ENCODE measurements around the gene DENND1B. TPM values are rescaled to one million over a fixed set of nuclear protein-coding genes. Genes with fewer than 3 reads are reported as not detected.

The DENND1B gene
- total RNA-seq, 1 experiment from 2014 or later = 9.6 TPM

- TF ChIP-seq CTCF (IDR thresholded peaks at IDR 0.05 in 2 of 3, conservative IDR thresholded peaks at IDR 0.05 in 1 of 3; ENCODE audit: borderline replicate concordance in 1 of 3, insufficient read depth in 1 of 3, low read depth in 2 of 3, low read length in 2 of 3) = no peak
- no peak for TF ChIP-seq POLR2A (IDR thresholded peaks at IDR 0.05; ENCODE audit: borderline replicate concordance, extremely low read depth, insufficient read depth, insufficient read length)
- no peak for TF ChIP-seq FOSL1 (IDR thresholded peaks at IDR 0.05; ENCODE audit: low read depth)
- TF ChIP-seq ELF1 (IDR thresholded peaks at IDR 0.05; ENCODE audit: borderline replicate concordance, low read depth) = no peak
- no peak for TF ChIP-seq ATF3 (IDR thresholded peaks at IDR 0.05)
- TF ChIP-seq JUND (IDR thresholded peaks at IDR 0.05) = no peak
- TF ChIP-seq YY1 (IDR thresholded peaks at IDR 0.05; ENCODE audit: extremely low read depth, insufficient replicate concordance, low read depth, low read length) = no peak
Measured at GRCh38 chr1:197740992-197741391, 34.3 kb downstream of the DENND1B start (continued).

GRCh38 chr1:197738927-197739326 lies 36.4 kb downstream of the DENND1B start:
- Histone ChIP-seq H3K36me3 (ENCODE audit: control insufficient read depth in 1 of 2, insufficient read depth in 2 of 2, low read length in 2 of 2) (no peaks in the 10 kb centered on the region), H3K4me1 (ENCODE audit: control insufficient read depth in 1 of 2, insufficient read depth in 2 of 2, low read length in 2 of 2) (no peaks in the 10 kb centered on the region), H3K9me3 (ENCODE audit: control insufficient read depth in 1 of 2, insufficient read depth in 1 of 2, low read depth in 1 of 2, low read length in 2 of 2) (no peaks in the 10 kb centered on the region), H3K9ac (ENCODE audit: low read length) (no peak overlapping the region), H3K79me2 (ENCODE audit: insufficient read depth, low read length) (no peaks in the 10 kb centered on the region), H3K4me3 (replicated peaks in 1 of 2; ENCODE audit: low read depth in 1 of 2, low read length in 2 of 2) (no peak overlapping the region), H3K27me3 (ENCODE audit: insufficient read depth, low read length) (no peaks in the 10 kb centered on the region), H3K9me2 (ENCODE audit: insufficient read depth) (no peaks in the 10 kb centered on the region), H3K27ac (ENCODE audit: low read depth, low read length) (no peak overlapping the region), H2AFZ (ENCODE audit: low read depth, low read length, poor library complexity, severe bottlenecking) (no peak overlapping the region), H4K20me1 (ENCODE audit: insufficient read depth) (no peaks in the 10 kb centered on the region), H3K4me2 (ENCODE audit: low read length) (no peak overlapping the region)
- RAD21 ChIA-PET (ENCODE audit: low non-redundant PET in 1 of 2, low total read pairs in 2 of 2, uncharacterized antibody in 2 of 2, unreplicated experiment in 2 of 2) = no interaction called here
- no peak for TF ChIP-seq RAD21 (IDR thresholded peaks at IDR 0.05; ENCODE audit: low read depth)
- DNase-seq (ENCODE audit: low read depth, low spot score) = no peak
- POLR2A ChIA-PET = no interaction called here
- no TSS peak for BruUV-seq (replicated peaks)
- intact Hi-C loops (cut with micrococcal nuclease) = no loop called here
- CTCF ChIA-PET = no interaction called here
- ATAC-seq = no peak

Data from HCT116 (cell line).